ENCODE data around the gene ELOVL6. TPM values are rescaled to one million over a fixed set of nuclear protein-coding genes. Genes with fewer than 3 reads are reported as not detected.

Gene ELOVL6
- total and polyA plus RNA-seq, 2 of the 4 experiments (the other 2 are of a cell fraction), result 17.9 to 19.0 TPM

GRCh38 chr4:110224812-110225211 lies 26.4 kb upstream of the ELOVL6 start:
- H3K79me1 ChIP-seq (ENCODE audit: low read depth in 1 of 2, low read length in 2 of 2), result no peaks in the 10 kb centered on the region
- ChIA-PET POLR2A (ENCODE audit: unreplicated experiment) (no interaction called here), CTCF (no interaction called here)
- H2BK15ac ChIP-seq (ENCODE audit: low read depth, low read length), result no peak overlapping the region
- no peaks in the 10 kb centered on the region for H3K9me3 ChIP-seq (ENCODE audit: control insufficient read depth, insufficient read depth, low read length)
- DNase-seq, result peak; percentile 57
- no peaks in the 10 kb centered on the region; the same call in none of the 2 replicates for H3K27me3 ChIP-seq (ENCODE audit: control insufficient read depth, insufficient read depth, low read length)
- no peak overlapping the region for H2AK5ac ChIP-seq (ENCODE audit: low read depth, low read length)
- no peak overlapping the region for H3K27ac ChIP-seq (ENCODE audit: insufficient read depth, low read length)
- H3K4ac ChIP-seq (ENCODE audit: low read depth, low read length), result no peak overlapping the region
- H2BK5ac ChIP-seq (ENCODE audit: low read depth, low read length, poor library complexity, severe bottlenecking), result no peak overlapping the region
- no peak overlapping the region for H4K91ac ChIP-seq (ENCODE audit: insufficient read depth, low read depth, low read length)
- H3K14ac ChIP-seq (replicated peaks; ENCODE audit: low read depth, low read length), result no peak overlapping the region
- H4K8ac ChIP-seq (ENCODE audit: low read depth in 2 of 2, low read length in 2 of 2), result no peak overlapping the region
- dilution Hi-C loops (cut with HindIII; ENCODE audit: low sequenced_read_pairs, unreplicated experiment) (no loop called here), intact Hi-C loops (cut with micrococcal nuclease) (no loop called here), in situ Hi-C loops (cut with MboI; ENCODE audit: low sequenced_read_pairs) (no loop called here)
- no peak overlapping the region for H3K9ac ChIP-seq (ENCODE audit: low read depth, low read length)
- no CpG with 5 or more reads among the region's 4 CpGs for WGBS, 2 experiments (ENCODE audit: extremely low coverage in 2 of 2, insufficient read length in 1 of 2)
- H3K56ac ChIP-seq (ENCODE audit: extremely low read depth, insufficient read depth, low read length), result no peak overlapping the region
- H4K5ac ChIP-seq (ENCODE audit: low read depth, low read length), result peak overlapping the region; percentile 62; the same call in 1 of the 2 replicates
- H3K4me2 ChIP-seq (ENCODE audit: low read depth, low read length), result no peak overlapping the region; the same call in 1 of the 2 replicates
- H2AK9ac ChIP-seq (replicated peaks; ENCODE audit: low read depth, low read length, poor library complexity), result no peak overlapping the region
- no peaks in the 10 kb centered on the region for H3K36me3 ChIP-seq (ENCODE audit: control insufficient read depth, insufficient read depth, low read length)
- no TSS peak for BruUV-seq (replicated peaks)
- no peak overlapping the region for H2BK20ac ChIP-seq (ENCODE audit: low read depth, low read length)
- TF ChIP-seq POLR2A (IDR thresholded peaks at IDR 0.05; ENCODE audit: low read depth, low read length) (no peak), NFE2L2 (IDR thresholded peaks at IDR 0.05; ENCODE audit: low read depth, low read length) (no peak; the same call in 1 of the 2 replicates), RCOR1 (IDR thresholded peaks at IDR 0.05; ENCODE audit: insufficient replicate concordance, low read length) (no peak), RAD21 (IDR thresholded peaks at IDR 0.05; ENCODE audit: low read length) (no peak)
- H3K4me1 ChIP-seq (ENCODE audit: control insufficient read depth, insufficient read depth, low read length), result peaks cover 1% of the 10 kb centered on the region; the same call in 1 of the 2 replicates
- ATAC-seq (ENCODE audit: low read depth), result peak; percentile 67
- H3K18ac ChIP-seq (ENCODE audit: low read depth, low read length), result peak overlapping the region; percentile 58; the same call in 1 of the 2 replicates
- H3K9me1 ChIP-seq (ENCODE audit: insufficient read depth, low read length), result no peaks in the 10 kb centered on the region
- no peak overlapping the region for H3K4me3 ChIP-seq (ENCODE audit: insufficient read depth, low read depth, low read length)
- H4K20me1 ChIP-seq (ENCODE audit: insufficient read depth, low read length), result no peaks in the 10 kb centered on the region
- no peak overlapping the region for H2AFZ ChIP-seq (replicated peaks; ENCODE audit: low read length, poor library complexity)
- no peak overlapping the region for H2BK120ac ChIP-seq (ENCODE audit: low read depth, low read length)
- H3K23ac ChIP-seq (ENCODE audit: low read depth, low read length), result no peak overlapping the region
